ENCODE data around the gene WDR4. TPM values are rescaled to one million over a fixed set of nuclear protein-coding genes. Genes with fewer than 3 reads are reported as not detected.

WDR4 gene
- total and polyA plus RNA-seq, 2 of the 4 experiments (the other 2 are of a cell fraction) = 11.3 to 20.8 TPM

GRCh38 chr21:42836402-42836666, 43.0 kb downstream of the WDR4 start:
- H3K4me3 ChIP-seq (ENCODE audit: insufficient read depth, low read depth, low read length) = no peak overlapping the region
- no peak overlapping the region for H4K8ac ChIP-seq (ENCODE audit: low read depth in 2 of 2, low read length in 2 of 2)
- H3K23ac ChIP-seq (ENCODE audit: low read depth, low read length) = no peak overlapping the region
- ATAC-seq (ENCODE audit: low read depth) (no peak), DNase-seq (no peak)
- H3K36me3 ChIP-seq (ENCODE audit: control insufficient read depth, insufficient read depth, low read length) = peaks cover 16% of the 10 kb centered on the region
- no peak overlapping the region for H2BK5ac ChIP-seq (ENCODE audit: low read depth, low read length, poor library complexity, severe bottlenecking)
- H2AK5ac ChIP-seq (ENCODE audit: low read depth, low read length) = no peak overlapping the region
- no peak overlapping the region for H3K18ac ChIP-seq (ENCODE audit: low read depth, low read length)
- no peaks in the 10 kb centered on the region for H3K27me3 ChIP-seq (ENCODE audit: control insufficient read depth, insufficient read depth, low read length)
- intact Hi-C loops (cut with micrococcal nuclease) = no loop called here
- no peaks in the 10 kb centered on the region for H3K4me1 ChIP-seq (ENCODE audit: control insufficient read depth, insufficient read depth, low read length)
- peaks cover 17% of the 10 kb centered on the region; the same call in 1 of the 2 replicates for H3K9me1 ChIP-seq (ENCODE audit: insufficient read depth, low read length)
- no peak overlapping the region for H2AK9ac ChIP-seq (replicated peaks; ENCODE audit: low read depth, low read length, poor library complexity)
- no peak overlapping the region for H3K14ac ChIP-seq (replicated peaks; ENCODE audit: low read depth, low read length)
- no peak overlapping the region for H3K56ac ChIP-seq (ENCODE audit: extremely low read depth, insufficient read depth, low read length)
- WGBS, 2 experiments (ENCODE audit: extremely low coverage in 2 of 2, insufficient read length in 1 of 2) = 100% methylated on average over 1 of the region's 3 CpGs; no CpG with 5 or more reads in 1 of the 2 experiments
- H3K9me3 ChIP-seq (ENCODE audit: control insufficient read depth, insufficient read depth, low read length) = no peaks in the 10 kb centered on the region
- peaks cover 10% of the 10 kb centered on the region; the same call in 1 of the 2 replicates for H4K20me1 ChIP-seq (ENCODE audit: insufficient read depth, low read length)
- in situ Hi-C loops (cut with MboI; ENCODE audit: low sequenced_read_pairs) = loop anchor here (25.0 kb wide), 1 partner anchor 674 kb away; no protein-coding TSS in a partner anchor
- dilution Hi-C loops (cut with HindIII; ENCODE audit: low sequenced_read_pairs, unreplicated experiment) = no loop called here
- no peak overlapping the region for H3K4ac ChIP-seq (ENCODE audit: low read depth, low read length)
- H3K27ac ChIP-seq (ENCODE audit: insufficient read depth, low read length) = no peak overlapping the region
- H2BK120ac ChIP-seq (ENCODE audit: low read depth, low read length) = no peak overlapping the region
- TF ChIP-seq SMC3 (IDR thresholded peaks at IDR 0.05; ENCODE audit: low read depth, low read length) (no peak), RAD21 (IDR thresholded peaks at IDR 0.05; ENCODE audit: low read length) (no peak), ELK1 (IDR thresholded peaks at IDR 0.05; ENCODE audit: borderline replicate concordance, low read depth, low read length) (no peak), MAZ (IDR thresholded peaks at IDR 0.05; ENCODE audit: borderline replicate concordance, low read depth, low read length) (no peak), FOS (IDR thresholded peaks at IDR 0.05; ENCODE audit: low read depth, low read length) (no peak), RFX5 (IDR thresholded peaks at IDR 0.05; ENCODE audit: low read depth, low read length) (no peak), MAFK (IDR thresholded peaks at IDR 0.05; ENCODE audit: low read depth, low read length) (no peak), NFE2L2 (IDR thresholded peaks at IDR 0.05; ENCODE audit: low read depth, low read length) (no peak), CHD1 (IDR thresholded peaks at IDR 0.05; ENCODE audit: low read depth, low read length) (no peak), RCOR1 (IDR thresholded peaks at IDR 0.05; ENCODE audit: insufficient replicate concordance, low read length) (no peak), MXI1 (IDR thresholded peaks at IDR 0.05; ENCODE audit: borderline replicate concordance, low read depth, low read length) (no peak), POLR2A (IDR thresholded peaks at IDR 0.05; ENCODE audit: low read depth, low read length) (no peak), CTCF (conservative IDR thresholded peaks at IDR 0.05; ENCODE audit: low read depth, low read length) (no peak), USF2 (IDR thresholded peaks at IDR 0.05; ENCODE audit: low read depth, low read length) (no peak)
- no peak overlapping the region for H4K5ac ChIP-seq (ENCODE audit: low read depth, low read length)
- no peak overlapping the region for H2BK20ac ChIP-seq (ENCODE audit: low read depth, low read length)
- H4K91ac ChIP-seq (ENCODE audit: insufficient read depth, low read depth, low read length) = no peak overlapping the region
- no TSS peak for BruUV-seq (replicated peaks)
- peaks cover 0 to 11% of the 10 kb centered on the region in 2 experiments; a peak in 2 of 4 replicates for H3K79me1 ChIP-seq (ENCODE audit: low read depth in 1 of 2, low read length in 2 of 2)
- ChIA-PET CTCF (interaction anchor here (0.6 kb wide), 1 partner anchor 112 kb away, joined by 4 read pairs; no protein-coding TSS in a partner anchor), POLR2A (ENCODE audit: unreplicated experiment) (no interaction called here)
- no peak overlapping the region for H3K9ac ChIP-seq (ENCODE audit: low read depth, low read length)
- no peak overlapping the region for H3K4me2 ChIP-seq (ENCODE audit: low read depth, low read length)
- H2AFZ ChIP-seq (replicated peaks; ENCODE audit: low read length, poor library complexity) = no peak overlapping the region
- no peak overlapping the region for H2BK15ac ChIP-seq (ENCODE audit: low read depth, low read length)
